Measurements from ENCODE around the gene IL5.
A peak's percentile ranks its signal among the peaks of the same experiment; 100 is the strongest.
"Not testable (repeated sequence)": the region's sequence is repeated elsewhere in the genome, so short reads cannot be mapped to it uniquely, and the experiment has no call there.

IL5 gene

GRCh38 chr5:132528866-132529634 lies 14.3 kb downstream of the IL5 start:
- DNase-seq (ENCODE audit: low read depth) = no peak

- DNase-seq (ENCODE audit: low read depth) = no peak
Measured at GRCh38 chr5:132528021-132528420, 15.3 kb downstream of the IL5 start.

- peak; percentile 8 for DNase-seq (ENCODE audit: low read depth)
Measured at GRCh38 chr5:132526974-132527564, 16.3 kb downstream of the IL5 start.

- peak; percentile 52 for DNase-seq (ENCODE audit: low read depth)
Measured at GRCh38 chr5:132526290-132526973, 16.9 kb downstream of the IL5 start.

GRCh38 chr5:132525299-132525724 lies 18.0 kb downstream of the IL5 start:
- DNase-seq (ENCODE audit: low read depth) = peak; percentile 17

- DNase-seq (ENCODE audit: low read depth) = not testable (repeated sequence)
Measured at GRCh38 chr5:132524877-132525276, 18.4 kb downstream of the IL5 start.

GRCh38 chr5:132522067-132522466 lies 21.3 kb downstream of the IL5 start:
- DNase-seq (ENCODE audit: low read depth) = not testable (repeated sequence)

GRCh38 chr5:132513618-132514336 lies 29.5 kb downstream of the IL5 start:
- DNase-seq (ENCODE audit: low read depth) = not testable (repeated sequence)

- peak; percentile 93 for DNase-seq (ENCODE audit: low read depth)
Measured at GRCh38 chr5:132510076-132510475, 33.2 kb downstream of the IL5 start.

GRCh38 chr5:132506094-132506692 lies 37.1 kb downstream of the IL5 start:
- peak; percentile 97 for DNase-seq (ENCODE audit: low read depth)

- DNase-seq (ENCODE audit: low read depth) = no peak
Measured at GRCh38 chr5:132505641-132506040, 37.7 kb downstream of the IL5 start.

GRCh38 chr5:132504746-132505145 lies 38.6 kb downstream of the IL5 start:
- no peak for DNase-seq (ENCODE audit: low read depth)

- DNase-seq (ENCODE audit: low read depth) = no peak
Measured at GRCh38 chr5:132503244-132503643, 40.1 kb downstream of the IL5 start.

- peak; percentile 60 for DNase-seq (ENCODE audit: low read depth)
Measured at GRCh38 chr5:132501961-132502931, 41.1 kb downstream of the IL5 start.

GRCh38 chr5:132501629-132501956 lies 41.7 kb downstream of the IL5 start:
- DNase-seq (ENCODE audit: low read depth) = no peak

- DNase-seq (ENCODE audit: low read depth) = peak; percentile 59
Measured at GRCh38 chr5:132500931-132501628, 42.2 kb downstream of the IL5 start.

GRCh38 chr5:132500244-132500930 lies 42.9 kb downstream of the IL5 start:
- DNase-seq (ENCODE audit: low read depth) = no peak

GRCh38 chr5:132499440-132500243 lies 43.7 kb downstream of the IL5 start:
- DNase-seq (ENCODE audit: low read depth) = no peak
